Anterior cingulate cortex (tissue), 58 donors: Measurements from ENCODE around the gene RARS1.
A peak's percentile ranks its signal among the peaks of the same experiment; 100 is the strongest.

Experiments
- DNase-seq, 58 donors: peaks; one replicate each; lab custom pipeline; 2025; lab: John Stamatoyannopoulos, UW

The RARS1 gene

GRCh38 chr5:168552146-168552545 lies 65.9 kb downstream of the RARS1 start:
- peak in 1 of 58 donors; percentile 18 for DNase-seq

DNA sequence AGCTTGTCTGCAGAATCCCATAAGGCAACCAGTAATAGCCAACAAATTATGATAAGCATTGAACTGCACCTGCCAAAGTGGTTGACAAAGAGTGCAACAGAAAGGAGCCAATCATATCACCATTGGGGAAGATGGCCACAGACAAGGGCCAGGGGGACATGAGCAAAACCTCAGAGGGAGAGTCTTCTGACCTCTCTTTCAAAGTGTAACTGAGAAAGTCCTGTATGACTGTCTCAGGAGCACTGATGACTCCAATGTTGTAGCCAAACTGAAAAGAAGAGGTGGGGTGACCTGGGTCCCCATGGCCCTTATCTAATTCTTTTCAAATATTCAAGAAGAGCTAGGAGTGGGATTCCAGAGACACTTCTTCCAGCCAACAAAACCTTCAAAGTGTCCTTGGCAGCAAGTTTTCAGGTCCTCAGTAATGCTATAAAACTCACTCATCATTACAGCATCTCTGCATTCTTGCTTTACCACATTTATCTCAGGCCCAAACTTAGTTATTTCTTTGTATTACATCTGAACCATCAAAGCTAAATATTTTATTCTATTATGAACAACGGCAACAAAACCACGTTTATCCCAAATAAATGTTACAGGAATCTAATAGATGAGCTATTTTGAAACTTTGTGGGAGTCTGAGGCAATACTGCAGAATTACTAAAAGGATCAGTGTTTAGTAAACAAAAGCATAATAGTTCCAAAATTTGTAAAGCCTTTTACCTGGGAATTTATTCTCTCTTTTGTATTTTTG lies 67.3 kb downstream of the RARS1 start:
- no peak for DNase-seq

- no peak for DNase-seq
Measured at GRCh38 chr5:168557389-168557788, 71.1 kb downstream of the RARS1 start.

DNA sequence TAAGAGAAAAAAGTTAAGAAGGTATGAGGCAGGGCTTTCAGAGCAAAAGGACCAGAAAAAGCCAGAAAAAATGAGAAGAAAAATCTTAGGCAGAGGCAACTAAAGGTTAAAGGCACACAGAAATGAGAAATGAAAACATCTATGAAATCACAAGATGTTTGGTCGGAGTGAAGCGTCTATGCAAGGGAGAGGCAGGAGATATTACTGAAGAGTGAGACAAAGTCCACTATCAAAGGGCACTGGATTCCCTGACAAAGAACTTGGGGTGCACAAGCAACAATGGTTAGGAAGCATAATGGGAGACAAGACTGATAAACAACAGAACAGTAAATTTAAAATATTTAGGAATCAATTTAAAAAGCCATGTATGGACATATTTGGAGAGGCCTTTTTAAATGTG lies 76.0 kb downstream of the RARS1 start:
- DNase-seq = no peak

DNA sequence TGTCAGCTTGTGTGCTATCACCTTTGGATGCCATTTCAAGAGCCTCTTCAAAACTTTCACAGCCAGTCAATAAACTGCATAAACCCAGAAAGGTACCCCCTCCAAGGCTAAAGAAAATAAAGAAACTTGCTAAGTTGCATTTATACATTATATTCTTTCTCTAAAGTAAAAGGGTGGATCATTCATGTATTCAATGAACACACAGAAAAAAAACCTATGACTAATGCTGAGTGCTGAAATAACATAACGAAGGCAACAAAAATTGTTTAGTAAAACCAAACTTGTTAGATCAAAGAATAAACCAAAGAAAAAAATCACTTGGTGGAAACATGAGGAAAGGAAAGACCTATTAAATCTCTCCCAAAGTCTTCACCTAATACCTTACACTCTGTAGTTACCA lies 77.7 kb downstream of the RARS1 start:
- DNase-seq = no peak

GRCh38 chr5:168568738-168569137 lies 82.5 kb downstream of the RARS1 start:
- DNase-seq = no peak
